HG03460 (cell line): Measurements from ENCODE around the gene SSR2.
A peak's percentile ranks its signal among the peaks of the same experiment; 100 is the strongest.
"Not testable (repeated sequence)": the region's sequence is repeated elsewhere in the genome, so short reads cannot be mapped to it uniquely, and the experiment has no call there.

Experiments used
- ATAC-seq: cut with Tn5 transposase; IDR thresholded peaks from one replicate; pipeline ENCODE4 v1.9.1; 2021; ENCODE audit not compliant: unreplicated experiment

Gene SSR2

GRCh38 chr1:156048663-156049258 is 28.0 kb upstream of the SSR2 start:
- no peak for ATAC-seq

DNA sequence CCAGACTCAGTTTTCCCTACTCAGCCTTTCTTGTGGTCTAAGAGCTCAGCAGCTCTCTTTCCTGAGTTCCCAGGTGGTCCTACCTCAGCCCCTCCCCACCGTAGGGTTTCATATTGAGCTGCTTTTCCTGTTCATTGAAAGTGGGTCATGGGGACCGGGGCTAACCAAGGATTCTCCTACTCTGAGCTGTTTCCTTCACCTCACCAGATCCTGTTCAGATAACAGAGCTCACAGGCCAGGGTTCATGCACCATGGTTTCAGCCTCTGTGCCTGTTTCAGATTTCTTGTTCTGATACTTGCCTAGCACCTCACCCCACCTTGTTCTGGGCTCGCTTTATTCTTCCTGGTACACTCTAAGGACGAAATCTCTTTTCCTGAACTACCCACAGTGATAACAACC is 24.3 kb upstream of the SSR2 start:
- ATAC-seq, result no peak

DNA sequence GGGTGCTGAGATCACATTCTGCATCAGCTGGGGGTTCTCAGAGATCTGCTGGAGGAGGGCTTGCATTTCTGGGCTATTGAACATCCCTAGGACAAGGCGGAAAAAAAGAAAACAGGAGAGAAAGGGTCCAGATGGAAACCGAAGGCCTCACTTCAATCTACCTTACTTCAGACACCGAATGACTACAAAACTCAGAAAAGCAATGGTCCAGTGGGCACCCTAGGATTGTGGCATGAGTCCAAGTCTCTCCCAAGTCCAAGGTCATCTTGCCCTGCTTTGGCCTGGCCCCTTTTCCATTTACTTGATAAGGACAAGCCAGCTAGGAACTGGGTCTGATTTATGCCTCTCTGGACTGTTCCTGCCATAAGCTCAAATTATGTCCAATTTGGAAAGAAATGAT is 22.1 kb upstream of the SSR2 start:
- no peak for ATAC-seq

- ATAC-seq, result not testable (repeated sequence)
These were observed 14.2 kb upstream of the SSR2 start for GRCh38 chr1:156034991-156035390.

DNA sequence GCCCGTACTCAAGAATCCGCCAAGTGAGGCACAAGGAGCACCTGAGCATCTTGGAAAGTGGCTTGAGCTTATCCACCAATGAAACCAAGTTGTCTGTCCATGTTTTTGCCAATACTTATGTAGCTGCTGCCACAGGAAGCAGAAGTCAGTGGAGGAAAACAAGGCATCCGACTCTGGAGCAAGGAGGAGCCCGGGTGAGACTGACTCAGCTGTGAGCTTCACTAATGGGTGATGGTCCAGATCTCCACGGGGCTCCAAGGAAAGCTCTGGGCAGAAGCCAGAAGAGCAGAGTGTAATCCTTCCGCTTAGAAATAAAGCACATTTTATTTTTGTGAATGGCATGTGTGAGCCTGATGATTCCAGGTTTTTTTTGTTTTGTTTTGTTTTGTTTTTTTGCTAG is 12.3 kb upstream of the SSR2 start:
- no peak for ATAC-seq

DNA sequence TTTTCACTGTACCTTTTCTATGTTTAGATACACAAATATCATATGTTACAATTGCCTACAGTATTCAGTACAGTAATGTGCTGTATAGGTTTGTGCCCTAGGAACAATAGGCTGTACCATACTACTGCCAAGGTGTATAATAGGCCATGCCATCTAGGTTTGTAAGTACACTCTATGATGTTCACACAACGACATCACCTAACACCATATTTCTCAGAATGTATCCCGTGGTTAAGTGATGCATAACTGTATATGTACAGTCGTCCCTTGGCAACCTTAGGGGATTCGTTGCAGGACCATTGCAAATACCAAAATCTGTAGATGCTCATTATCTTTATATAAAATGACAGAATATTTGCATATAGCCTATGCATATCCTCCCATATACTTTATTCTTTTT is 5.8 kb upstream of the SSR2 start:
- ATAC-seq, result no peak

- no peak for ATAC-seq
These were observed 5.1 kb upstream of the SSR2 start for GRCh38 chr1:156025876-156026275.

DNA sequence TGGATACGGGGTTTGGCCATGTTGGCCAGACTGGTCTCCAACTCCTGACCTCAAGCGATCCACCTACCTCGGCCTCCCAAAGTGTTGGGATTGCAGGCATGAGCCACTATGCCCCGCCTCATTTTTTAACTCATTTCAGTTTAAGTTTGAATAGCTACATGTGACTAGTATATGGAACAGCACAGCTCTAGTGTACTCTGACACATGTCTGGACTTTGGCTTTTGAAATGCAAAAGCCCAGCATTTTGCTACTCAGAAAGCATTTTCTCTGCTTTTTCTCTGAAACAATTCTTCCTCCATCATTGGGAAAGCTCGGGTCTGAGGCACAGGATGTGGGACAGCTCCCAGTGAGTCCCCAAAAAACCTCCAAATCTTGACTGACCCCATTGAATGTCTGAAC is 4.0 kb upstream of the SSR2 start:
- no peak for ATAC-seq

GRCh38 chr1:156021954-156022353 is 1.2 kb upstream of the SSR2 start:
- ATAC-seq, result no peak

DNA sequence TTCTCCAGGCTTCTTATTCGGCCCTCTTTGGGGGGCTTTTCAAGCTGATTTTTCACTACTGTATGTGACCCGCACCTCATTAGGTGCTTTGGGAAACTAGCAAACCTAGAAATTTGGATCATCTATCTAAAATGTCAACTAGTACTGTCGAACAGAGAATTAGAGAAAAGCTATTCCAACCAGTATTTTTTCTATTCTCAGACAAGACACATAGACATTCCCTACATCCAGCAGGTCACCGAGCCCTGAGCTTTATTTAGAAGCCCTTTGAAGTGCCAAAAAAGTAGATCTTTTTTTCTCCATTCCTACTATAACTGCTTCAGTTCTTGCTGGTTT is 310 bp upstream of the SSR2 start:
- ATAC-seq, result no peak

- ATAC-seq, result no peak
These were observed 832 bp downstream of the SSR2 start for GRCh38 chr1:156019946-156020292.

- ATAC-seq, result no peak
These were observed 5.9 kb downstream of the SSR2 start for GRCh38 chr1:156014829-156015228.

GRCh38 chr1:156012051-156012817 is 8.5 kb downstream of the SSR2 start:
- peak; percentile 78 for ATAC-seq

DNA sequence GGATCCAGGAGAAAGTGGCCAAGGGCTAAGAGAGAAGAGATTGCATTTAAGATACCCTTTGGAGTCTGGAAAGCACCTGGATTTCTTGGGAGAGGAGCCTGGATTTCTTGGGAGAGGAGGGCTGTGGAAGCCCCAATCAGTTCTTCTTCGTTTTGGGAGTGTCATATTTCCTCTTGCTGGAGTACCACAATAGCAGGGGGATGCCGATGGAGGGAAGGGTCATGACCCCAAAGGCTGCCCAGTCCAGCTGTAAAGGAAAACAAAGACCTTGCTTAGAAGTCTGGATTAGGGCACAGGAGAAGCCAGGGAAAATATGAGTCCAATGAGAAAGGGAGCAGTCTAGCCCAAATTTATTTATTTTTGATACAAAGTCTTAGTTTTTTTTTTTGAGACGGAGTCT is 11.3 kb downstream of the SSR2 start:
- no peak for ATAC-seq

DNA sequence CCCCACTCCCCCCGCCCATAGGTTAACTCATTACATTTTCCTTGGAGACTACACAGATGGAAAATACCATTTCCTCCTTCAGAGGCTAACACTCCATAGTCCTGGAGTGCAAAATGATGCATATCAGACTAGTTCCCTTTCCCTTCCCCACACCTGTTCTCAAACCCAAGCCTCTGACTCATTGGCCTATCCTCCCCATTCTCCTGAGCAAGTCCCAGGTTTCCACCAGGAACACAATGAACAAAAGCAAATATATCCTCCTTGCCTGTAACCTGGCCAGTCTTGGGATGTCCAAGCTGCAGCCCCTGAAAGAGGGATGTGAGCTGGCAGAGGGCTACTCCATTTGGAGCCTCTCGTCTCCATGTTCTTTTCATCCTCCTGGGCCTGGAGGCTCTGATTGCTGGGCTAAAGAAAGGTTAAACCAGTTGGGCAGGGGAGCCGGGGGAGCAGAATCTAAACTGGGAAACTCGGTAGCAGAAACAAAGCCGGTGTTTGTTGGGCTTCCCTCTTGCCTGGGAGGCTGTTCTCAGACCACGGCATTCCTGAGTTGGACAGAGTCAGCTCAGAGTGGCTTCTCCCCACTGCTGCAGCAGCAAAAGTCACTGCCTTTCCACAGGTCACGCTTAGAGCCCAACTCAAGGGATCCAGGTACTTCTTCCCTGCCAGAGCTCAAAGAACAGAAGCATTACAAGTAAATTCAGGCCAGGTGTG is 13.9 kb downstream of the SSR2 start:
- no peak for ATAC-seq

DNA sequence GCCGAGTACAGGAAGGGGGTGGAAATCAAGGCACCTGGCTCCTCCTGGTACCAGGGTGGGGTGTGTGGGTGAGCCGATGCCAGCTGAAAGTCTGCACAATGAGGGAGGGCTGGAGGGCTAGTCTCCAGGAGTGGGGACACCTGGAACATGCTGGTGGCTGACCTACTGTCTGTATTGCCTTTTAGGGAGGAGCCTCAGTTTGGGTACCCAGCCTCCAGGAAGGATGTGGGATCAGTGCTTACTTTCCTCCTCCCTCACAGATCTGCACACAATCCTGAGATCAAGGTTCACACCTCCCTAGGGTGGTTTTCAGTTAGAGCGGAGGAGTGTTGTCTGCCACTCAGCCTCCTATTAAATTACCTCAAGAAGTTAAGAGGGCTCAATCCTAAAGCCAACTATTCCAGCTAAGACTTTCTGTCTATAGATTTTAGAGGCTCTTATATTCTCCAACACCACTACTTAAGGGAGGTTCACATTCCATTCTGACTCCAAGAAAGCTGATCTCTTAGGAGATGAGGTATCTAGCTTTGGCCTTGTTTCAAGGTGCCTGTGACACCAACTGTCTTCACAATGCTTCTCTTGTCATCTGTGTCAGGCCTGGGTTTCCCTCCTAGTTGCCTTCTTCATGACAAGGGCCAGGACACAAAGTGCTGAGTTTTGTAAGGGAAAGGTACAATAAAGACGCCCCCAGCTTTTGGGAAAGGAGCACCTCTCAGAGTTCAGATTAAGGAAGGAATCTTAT is 15.7 kb downstream of the SSR2 start:
- ATAC-seq, result no peak

GRCh38 chr1:156003923-156004188 is 16.9 kb downstream of the SSR2 start:
- ATAC-seq, result no peak

DNA sequence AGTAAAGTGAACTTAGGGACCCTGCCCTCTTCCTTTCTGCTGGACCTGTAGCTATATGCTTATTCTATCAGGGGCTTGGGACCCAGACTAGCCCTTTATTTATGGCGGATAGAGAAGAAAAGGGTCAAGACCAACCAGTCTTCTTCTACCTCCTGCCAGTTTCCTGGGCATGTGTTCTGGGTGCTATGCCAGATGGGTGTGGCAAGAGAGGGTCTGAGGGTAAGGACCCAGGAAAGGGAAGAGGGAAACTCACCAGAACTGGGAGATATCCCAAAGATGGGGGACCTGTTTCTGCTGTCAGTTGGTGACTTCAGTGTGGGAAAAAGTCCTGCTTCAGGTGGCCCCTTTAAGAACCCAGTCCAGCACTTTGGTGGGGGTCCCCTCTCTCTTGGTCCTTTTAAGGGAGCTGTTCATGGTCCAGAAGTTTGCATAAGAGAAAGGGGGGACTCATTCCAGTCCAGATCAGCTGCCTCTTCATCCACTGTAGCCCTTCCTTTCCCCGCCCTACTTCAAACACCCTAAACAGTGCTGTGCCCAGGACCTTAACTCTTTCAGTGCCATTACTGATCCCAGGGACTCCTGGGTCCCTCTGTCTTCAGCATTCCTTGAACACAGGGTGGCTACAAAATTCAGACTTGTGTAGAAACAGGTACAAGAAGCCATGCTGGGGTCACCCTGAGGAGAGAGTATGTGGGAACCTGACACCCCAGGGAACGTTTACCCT is 18.4 kb downstream of the SSR2 start:
- ATAC-seq, result no peak

GRCh38 chr1:156001662-156002171 is 19.0 kb downstream of the SSR2 start:
- ATAC-seq, result no peak

- no peak for ATAC-seq
These were observed 19.6 kb downstream of the SSR2 start for GRCh38 chr1:156001021-156001661.

DNA sequence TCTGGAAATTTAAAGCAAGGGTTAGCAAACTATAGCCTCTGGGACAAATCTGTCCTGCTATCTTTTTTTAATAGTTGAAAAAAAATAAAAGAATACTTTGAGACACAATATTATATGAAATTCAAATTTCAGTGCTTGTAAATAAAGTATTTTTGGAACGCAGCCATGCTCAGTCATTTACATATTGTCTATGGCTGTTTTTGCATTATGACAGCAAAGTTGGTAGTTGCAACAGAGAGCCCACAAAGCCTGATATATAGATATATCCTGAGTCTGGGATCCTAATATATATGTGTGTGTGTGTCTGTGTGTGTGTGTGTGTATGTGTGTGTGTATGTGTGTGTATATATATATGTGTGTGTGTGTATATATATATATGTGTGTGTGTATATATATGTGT is 20.8 kb downstream of the SSR2 start:
- no peak for ATAC-seq
